Stimulated activated CD4-positive, alpha-beta T cell treated with anti-CD3 and anti-CD28 coated beads, Interleukin-15, amount 100 ng/mL, for 1 hour (primary cell): ENCODE results near the gene OR8G1.
"Not testable (repeated sequence)": the region's sequence is repeated elsewhere in the genome, so short reads cannot be mapped to it uniquely, and the experiment has no call there.

Experiments
- DNase-seq, 2 donors: peaks; one replicate each; pipeline ENCODE4 v3.0.0-alpha.2; 2020; ENCODE audit warnings: low read depth in 1 of 2, low spot score in 1 of 2

OR8G1 gene

DNA sequence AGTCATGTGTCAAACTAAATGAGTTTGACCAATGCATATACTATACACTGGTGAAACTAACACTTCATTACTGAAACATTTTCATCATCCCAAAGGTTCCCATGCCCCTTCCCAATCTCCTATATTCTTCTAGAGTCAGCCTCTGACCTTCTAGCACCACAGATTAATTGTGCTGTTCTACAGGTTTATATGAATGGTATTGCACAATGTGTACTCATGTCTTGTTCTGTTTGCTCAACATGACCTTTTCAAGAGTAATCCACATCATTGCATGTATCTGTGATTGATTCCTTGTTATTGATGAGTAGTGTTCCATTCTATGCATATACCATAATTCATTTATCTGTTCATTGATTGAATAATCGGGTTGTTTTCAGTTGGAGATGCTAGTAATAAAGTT lies 7.5 kb upstream of the OR8G1 start:
- no peak for DNase-seq

DNA sequence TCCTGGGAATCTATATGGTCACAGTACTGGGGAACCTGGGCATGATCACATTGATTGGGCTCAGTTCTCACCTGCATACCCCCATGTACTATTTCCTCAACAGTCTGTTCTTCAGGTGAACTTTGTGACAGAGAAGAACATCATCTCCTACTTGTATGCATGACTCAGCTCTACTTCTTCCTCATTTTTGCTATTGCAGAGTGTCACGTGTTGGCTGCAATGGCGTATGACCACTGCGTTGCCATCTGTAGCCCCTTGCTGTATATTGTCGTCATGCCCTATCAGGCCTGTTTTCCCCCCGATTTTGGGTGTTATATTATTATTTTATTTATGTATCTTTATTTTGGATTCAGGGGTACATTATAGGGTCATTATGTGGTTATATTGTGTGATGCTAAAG lies 2.4 kb upstream of the OR8G1 start:
- DNase-seq, result no peak

DNA sequence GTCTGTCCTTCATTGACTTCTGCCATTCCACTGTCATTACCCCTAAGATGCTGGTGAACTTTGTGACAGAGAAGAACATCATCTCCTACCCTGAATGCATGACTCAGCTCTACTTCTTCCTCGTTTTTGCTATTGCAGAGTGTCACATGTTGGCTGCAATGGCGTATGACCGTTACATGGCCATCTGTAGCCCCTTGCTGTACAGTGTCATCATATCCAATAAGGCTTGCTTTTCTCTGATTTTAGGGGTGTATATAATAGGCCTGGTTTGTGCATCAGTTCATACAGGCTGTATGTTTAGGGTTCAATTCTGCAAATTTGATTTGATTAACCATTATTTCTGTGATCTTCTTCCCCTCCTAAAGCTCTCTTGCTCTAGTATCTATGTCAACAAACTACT lies 9.0 kb downstream of the OR8G1 start:
- not testable (repeated sequence) for DNase-seq

DNA sequence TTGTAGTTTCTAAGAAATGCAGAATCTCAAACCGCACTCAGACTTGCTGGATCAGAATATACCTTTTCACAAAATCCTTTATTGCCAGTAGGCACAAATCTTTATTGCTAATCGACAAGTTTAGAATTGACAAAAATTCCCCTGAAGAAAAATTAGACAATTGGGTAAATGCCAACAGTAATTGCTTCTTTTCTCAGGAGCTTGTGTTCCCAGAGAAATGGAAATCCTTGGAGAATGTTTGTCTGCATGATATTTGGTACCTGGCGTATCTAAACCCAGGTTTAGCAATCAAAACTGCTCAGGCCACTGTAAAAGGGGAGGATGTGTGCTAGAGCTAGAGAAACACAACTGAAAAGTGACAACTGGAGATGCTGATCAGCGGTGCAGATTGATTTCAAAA lies 15.2 kb downstream of the OR8G1 start, which contains the start of gene OR8G5:
Gene OR8G5, plus strand, starts transcription at position 301 of the 400 bp plus-strand sequence. CDS start 8,556 bp downstream, outside the sequence.
- no peak for DNase-seq

DNA sequence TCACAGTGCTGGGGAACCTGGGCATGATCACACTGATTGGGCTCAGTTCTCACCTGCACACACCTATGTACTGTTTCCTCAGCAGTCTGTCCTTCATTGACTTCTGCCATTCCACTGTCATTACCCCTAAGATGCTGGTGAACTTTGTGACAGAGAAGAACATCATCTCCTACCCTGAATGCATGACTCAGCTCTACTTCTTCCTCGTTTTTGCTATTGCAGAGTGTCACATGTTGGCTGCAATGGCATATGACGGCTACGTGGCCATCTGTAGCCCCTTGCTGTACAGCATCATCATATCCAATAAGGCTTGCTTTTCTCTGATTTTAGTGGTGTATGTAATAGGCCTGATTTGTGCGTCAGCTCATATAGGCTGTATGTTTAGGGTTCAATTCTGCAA lies 24.1 kb downstream of the OR8G1 start:
- not testable (repeated sequence) for DNase-seq

DNA sequence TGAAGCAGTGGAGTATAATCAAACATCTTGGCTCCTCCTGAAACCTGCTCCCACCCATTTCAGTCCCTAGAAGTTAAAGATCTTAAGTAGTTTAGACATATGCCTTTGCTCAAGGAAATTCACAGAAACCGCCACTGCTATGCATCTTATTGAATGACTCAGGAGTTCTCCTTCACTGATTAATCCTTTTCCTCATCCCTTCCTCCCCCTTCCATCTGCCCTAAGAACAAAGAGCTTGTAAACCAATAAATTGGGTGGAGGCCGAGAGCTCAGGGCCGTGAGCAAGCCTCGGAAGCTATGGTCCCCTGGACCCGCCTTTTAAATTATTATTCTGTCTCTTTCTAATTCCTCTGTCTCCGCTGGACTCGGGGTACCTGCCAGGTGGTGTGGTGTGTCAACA lies 30.0 kb downstream of the OR8G1 start:
- not testable (repeated sequence) for DNase-seq

DNA sequence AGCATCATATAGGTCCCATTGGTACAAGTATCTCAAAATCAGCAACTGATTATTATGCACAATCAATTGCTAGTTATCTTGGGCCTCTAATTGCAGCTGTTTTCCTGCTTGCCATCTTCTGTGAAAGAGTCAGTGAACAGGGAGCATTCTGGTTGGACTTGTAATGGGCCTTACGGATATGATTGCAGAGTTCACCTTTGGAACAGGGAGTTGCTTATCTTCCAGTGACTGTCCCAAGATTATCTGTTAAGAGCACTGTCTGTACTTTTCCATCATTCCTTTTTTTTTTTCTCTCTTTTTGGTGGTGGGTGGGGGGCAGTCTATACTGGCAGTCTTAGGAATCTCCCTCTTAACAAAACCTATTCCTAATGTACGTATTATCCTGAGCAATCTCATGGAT lies 33.1 kb downstream of the OR8G1 start:
- no peak for DNase-seq

DNA sequence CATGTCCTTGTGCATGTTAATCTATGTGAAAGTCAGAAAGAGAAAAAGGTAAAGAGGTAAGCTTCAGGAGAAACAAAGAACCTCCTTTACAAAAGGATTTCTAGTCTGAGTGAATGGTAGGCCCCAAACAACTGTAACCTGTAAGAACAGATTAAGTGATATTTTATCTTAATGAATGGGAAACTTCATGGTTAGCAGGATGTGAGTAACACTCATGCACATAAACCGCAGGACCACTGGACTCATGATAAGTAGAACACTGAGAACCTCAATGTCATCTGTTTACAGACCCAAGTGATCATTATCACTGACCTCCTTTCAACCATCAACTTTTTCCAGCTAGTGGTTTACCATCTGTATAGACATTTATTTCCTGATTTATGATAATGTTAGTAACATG lies 35.2 kb downstream of the OR8G1 start:
- DNase-seq, result no peak

DNA sequence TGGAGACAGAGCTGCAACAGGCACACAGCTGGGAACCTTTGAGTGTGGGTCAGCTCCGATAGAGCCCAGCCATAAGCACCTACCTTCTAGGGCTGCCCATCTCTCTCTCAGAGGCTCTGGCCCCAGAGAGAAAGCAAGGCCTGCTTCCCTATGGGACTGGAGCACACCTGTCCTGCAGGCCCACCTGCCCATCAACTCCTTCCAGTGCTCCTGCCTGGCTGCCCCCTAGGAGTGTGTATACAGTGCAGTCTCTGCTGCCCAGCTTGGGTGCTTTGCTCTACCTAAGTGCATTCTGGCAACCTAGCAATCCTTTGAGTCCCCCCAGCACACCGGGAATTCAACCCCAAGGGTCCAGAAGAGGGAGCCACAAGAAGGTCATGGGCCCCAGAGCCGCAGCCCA lies 36.3 kb downstream of the OR8G1 start:
- no peak for DNase-seq

DNA sequence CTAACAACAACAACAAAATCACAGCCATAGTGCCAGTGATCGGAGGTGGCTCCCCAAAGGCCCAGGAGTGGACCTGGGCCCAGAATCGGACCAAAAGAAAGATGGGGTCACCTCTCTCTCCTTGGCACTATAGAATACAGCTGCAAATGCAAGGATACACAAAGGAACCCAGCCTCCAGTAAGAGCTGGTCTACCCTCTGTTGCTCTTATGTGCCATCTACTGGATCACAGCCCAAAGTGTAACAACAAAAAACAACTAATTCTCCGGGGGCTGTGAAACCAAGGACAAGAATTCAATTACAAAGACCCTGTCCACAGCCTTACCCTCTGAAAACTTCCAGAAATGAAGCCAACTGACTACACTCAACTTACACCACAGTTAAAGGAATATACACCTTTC lies 36.9 kb downstream of the OR8G1 start:
- DNase-seq, result no peak

DNA sequence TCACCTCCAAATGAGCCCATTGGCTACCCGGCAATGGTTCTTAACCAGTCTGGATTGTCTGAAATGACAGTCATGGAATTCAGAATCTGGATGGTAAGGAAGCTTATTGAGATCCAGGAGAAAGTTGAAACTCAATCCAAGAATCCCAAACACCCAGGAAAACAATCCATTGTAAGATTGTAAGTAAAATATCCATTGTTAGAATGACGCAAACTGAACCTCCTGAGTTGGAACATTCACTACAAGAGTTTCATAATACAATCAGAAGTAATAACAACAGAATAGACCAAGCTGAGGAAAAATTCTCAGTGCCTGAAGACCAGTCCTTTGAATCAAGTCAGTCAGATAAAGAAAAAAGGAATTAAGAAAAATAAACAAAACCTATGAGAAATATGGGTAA lies 37.4 kb downstream of the OR8G1 start:
- no peak for DNase-seq

DNA sequence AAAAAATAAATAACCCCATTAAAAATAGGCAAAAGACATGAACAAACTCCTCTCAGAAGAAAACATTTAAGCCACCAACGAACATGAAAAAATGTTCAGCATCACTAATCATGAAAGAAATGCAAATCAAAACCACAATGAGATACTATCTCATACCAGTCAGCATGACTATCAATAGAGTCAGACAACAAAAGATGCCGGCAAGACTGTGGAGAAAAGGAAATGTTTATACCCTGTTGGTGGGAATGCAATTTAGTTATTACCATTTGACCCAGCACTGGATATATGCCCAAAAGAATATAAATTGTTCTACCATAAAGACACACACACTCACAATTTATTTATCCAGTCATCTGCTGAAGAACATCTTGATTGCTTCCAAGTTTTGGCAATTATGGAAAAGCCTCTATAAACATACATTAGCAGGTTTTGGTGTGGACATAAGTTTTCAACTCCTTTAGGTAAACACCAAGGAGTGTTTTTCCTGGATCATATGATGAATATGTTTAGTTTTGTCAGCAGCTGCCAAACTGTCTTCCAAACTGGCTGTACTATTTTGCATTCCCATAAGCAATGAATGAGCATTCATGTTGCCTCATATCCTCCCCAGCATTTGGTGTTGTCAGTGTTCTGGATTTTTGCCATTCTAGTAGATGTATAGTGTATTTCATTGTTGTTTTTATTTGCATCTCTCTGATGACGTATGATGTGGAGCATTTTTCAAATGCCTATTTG lies 44.9 kb downstream of the OR8G1 start:
- DNase-seq, result no peak

DNA sequence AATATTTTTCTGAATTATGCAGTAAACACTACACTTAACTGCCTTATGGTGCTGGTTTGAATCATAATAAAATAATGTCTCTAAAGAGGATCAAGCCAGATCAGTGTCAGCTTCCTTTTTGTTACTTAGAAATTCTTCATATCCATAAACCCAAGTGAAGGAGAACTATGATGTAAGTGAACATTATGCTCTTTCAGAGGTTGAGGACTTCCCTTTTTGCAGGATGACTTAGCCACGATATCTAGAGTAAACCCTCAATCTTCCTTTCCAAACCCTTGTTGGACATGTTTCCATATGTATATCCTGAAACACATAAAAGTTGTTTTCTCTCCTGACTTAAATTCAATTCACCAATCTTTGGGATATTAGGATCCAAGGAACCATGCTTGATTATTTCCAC lies 53.8 kb downstream of the OR8G1 start:
- DNase-seq, result no peak

DNA sequence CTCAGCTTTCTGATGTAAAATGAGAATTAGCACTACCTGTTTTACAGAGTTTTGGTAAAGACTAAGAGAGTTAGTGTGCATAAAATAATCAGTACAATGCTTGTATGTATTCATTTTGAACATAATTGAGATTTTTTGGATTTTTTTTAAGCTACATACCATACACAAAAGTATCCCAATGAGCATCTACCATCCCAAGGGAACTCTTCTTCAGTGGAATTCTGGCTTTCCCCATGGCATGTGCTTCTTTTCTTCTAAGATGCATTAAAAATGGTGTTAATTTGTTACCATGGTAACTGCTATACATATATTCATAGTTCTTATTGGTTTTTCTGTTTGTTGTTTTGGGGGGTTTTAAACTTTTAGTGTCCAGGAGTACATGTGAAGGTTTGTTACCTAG lies 55.1 kb downstream of the OR8G1 start:
- no peak for DNase-seq

DNA sequence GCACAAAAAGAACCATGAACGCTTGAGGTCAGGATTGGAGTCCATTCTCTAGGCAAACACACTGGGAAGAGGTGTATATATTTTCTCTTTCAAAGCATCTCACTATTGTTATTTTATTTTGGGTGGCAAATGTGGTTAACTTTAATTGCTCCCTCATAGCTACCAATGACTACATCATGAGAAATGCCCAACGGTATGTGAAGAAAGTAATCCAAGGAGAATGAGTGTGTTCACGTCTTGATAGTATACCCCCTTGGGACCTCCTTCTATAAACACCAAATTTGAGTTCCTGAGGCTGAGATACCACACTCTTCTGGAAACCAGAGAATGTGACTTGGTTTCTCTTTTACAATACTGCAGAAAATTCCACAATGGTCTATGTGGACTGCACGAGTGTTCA lies 57.0 kb downstream of the OR8G1 start:
- no peak for DNase-seq

DNA sequence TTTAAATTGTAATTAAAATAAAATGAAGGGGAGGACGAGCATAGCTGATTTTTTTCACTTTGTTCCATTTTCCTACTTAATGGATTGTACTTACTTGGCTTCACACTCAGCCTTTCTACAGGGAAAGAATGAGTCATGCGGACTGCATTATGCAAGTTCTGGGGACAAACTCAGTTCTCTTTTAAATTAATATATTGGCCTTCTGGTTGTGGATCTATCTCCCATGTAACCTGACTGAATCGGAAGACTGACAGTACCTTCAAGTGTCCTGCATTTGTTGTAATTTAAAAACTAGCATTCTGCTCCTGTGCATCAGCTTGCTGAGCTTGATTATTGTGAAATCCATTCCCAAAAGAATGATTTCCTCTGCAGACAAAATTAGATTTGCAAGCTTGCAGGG lies 60.7 kb downstream of the OR8G1 start:
- DNase-seq, result no peak

DNA sequence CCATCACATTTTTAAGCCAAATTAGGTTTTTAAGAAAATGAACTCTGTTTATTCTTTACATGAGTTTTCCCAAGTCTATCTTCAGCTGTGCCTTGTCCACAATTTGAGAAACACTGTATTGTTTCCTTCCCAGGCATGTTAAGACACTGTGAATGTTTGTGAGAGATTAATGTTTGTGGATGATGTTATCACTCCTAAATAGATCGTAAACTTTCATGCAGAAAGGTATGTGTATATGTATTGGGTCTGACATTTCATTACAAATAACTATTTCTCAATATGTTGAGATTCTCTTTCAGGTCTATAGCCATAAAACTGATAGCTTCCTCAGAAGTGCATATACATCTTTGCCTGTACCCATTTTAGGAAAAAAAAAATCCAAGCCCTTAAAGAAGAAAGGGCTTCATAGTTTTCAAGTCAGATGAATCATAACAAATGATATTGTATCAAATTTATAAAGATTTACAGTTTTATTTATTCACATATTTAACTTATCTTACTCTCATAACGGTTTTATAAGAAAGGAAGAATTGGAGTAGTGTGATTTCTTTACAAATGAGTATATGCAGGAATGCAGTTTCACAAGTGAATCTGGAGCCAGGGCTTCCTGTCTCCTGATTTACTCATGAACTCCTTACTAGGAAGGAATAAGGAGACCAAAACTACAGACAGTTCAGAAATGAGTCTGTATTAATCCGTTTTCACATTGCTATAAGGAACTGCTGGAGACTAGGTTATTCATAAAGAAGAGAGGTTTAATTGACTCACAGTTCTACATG lies 61.6 kb downstream of the OR8G1 start:
- DNase-seq, result no peak
